Measurements from ENCODE around the gene HADH. TPM values are rescaled to one million over a fixed set of nuclear protein-coding genes. Genes with fewer than 3 reads are reported as not detected.
A peak's percentile ranks its signal among the peaks of the same experiment; 100 is the strongest.

Gene HADH
- total and polyA plus RNA-seq, 3 donors from 2014 or later, result 65.6 to 73.8 (median 71.2) TPM

DNA sequence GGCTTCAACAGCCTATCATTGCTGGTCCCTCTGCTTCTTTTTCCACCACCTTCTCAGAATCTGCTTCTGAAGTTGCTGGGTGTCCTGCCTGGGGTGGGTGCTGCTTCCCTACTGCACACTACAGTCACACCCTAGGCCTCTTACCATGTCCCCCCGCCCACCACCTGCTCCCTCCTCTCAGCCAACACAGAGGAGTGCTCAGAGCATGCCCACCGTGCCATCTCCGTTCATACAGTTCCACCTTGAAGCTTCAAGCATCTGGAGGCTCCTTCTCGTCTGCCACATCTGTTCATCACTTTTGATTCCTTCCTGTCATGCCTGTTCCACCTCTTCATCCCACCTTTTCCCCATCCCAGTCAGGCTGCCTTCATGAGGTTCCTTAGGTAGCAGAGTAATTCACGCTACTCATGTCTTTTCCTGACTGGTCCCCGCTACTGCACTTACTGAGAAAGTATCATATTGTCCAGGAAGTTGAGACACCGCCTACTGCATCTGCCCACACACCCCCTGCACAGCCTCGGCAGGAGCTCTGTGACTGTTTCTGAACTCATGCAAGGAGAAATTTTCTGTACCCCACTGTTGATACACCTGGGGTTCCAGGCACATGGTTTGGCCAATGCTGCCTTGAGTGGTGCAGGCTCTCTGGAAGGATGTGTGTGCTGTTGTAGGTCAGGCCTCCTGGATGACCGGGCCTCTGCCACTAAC lies 39.5 kb downstream of the HADH start:
- Histone ChIP-seq H3K4me3 (no peak overlapping the region), H3K9me3 (no peaks in the 10 kb centered on the region), H3K4me1 (no peaks in the 10 kb centered on the region), H3K27me3 (no peaks in the 10 kb centered on the region), H3K27ac (no peak overlapping the region), H3K36me3 (ENCODE audit: low read depth, missing control alignments) (no peaks in the 10 kb centered on the region)
- intact Hi-C loops (cut with DNase I; ENCODE audit: low total_unique reads), result no loop called here
- no peak for DNase-seq
- TF ChIP-seq, protein P1, sequence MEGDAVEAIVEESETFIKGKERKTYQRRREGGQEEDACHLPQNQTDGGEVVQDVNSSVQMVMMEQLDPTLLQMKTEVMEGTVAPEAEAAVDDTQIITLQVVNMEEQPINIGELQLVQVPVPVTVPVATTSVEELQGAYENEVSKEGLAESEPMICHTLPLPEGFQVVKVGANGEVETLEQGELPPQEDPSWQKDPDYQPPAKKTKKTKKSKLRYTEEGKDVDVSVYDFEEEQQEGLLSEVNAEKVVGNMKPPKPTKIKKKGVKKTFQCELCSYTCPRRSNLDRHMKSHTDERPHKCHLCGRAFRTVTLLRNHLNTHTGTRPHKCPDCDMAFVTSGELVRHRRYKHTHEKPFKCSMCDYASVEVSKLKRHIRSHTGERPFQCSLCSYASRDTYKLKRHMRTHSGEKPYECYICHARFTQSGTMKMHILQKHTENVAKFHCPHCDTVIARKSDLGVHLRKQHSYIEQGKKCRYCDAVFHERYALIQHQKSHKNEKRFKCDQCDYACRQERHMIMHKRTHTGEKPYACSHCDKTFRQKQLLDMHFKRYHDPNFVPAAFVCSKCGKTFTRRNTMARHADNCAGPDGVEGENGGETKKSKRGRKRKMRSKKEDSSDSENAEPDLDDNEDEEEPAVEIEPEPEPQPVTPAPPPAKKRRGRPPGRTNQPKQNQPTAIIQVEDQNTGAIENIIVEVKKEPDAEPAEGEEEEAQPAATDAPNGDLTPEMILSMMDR (IDR thresholded peaks at IDR 0.05), result no peak
- no peak for TF ChIP-seq POLR2A (IDR thresholded peaks at IDR 0.05)
- 84 to 90% methylated on average over 9 of the region's 9 CpGs for WGBS, 2 donors

DNA sequence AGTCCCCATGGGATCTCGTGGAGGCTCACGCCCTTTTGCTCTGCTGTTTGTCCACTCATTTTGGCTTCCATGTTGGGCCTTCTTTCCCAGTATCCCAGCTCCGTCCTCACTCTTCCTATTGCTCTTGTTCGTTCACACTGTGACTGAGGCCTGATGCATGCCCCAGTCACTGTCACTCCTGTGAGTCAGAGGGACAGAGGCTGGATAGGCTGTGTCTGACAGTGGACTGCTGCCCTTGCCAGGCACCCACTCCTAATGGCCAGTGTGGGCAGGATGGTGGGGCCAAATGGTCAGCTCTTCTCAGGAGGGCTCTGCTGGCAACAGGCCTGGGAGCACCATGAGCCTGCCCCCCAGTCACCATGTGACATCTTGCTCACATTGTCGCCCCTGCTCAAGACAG lies 40.0 kb downstream of the HADH start:
- no peaks in the 10 kb centered on the region for H3K27me3 ChIP-seq
- H3K4me3 ChIP-seq, result no peak overlapping the region
- no peaks in the 10 kb centered on the region for H3K36me3 ChIP-seq (ENCODE audit: low read depth, missing control alignments)
- intact Hi-C loops (cut with DNase I; ENCODE audit: low total_unique reads), result no loop called here
- no peaks in the 10 kb centered on the region for H3K9me3 ChIP-seq
- no peak overlapping the region for H3K27ac ChIP-seq
- TF ChIP-seq POLR2A (IDR thresholded peaks at IDR 0.05), result no peak
- TF ChIP-seq, protein P1 (IDR thresholded peaks at IDR 0.05), result no peak
- 89 to 93% methylated on average over 5 of the region's 5 CpGs for WGBS, 2 donors
- no peaks in the 10 kb centered on the region for H3K4me1 ChIP-seq
- no peak for DNase-seq

DNA sequence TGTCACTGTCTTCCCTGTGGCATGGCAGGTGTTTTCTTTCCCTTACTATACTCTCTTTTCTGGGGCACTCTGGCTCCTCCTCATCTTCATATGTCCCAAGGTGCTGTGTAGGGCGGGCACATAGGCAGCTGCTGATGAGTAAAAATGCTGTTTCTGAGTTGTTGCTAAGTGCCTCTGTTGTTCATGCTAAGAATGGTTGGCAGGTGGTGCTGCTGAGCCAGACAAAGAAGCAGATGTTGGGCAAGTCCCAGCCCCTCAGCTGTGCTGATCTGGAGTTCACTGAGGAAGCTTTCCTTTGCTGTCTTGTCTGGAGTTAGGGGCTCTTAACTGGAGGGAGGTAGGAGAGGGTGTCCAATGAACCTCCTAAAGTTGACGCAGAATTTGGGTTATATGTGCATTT lies 40.6 kb downstream of the HADH start:
- Histone ChIP-seq H3K9me3 (no peaks in the 10 kb centered on the region), H3K4me3 (no peak overlapping the region), H3K36me3 (ENCODE audit: low read depth, missing control alignments) (no peaks in the 10 kb centered on the region), H3K4me1 (no peaks in the 10 kb centered on the region), H3K27ac (no peak overlapping the region), H3K27me3 (no peaks in the 10 kb centered on the region)
- intact Hi-C loops (cut with DNase I; ENCODE audit: low total_unique reads), result no loop called here
- peak; percentile 38 for DNase-seq
- TF ChIP-seq, protein P1 (IDR thresholded peaks at IDR 0.05), result no peak
- no peak for TF ChIP-seq POLR2A (IDR thresholded peaks at IDR 0.05)
- WGBS, 2 donors, result 88 to 90% methylated on average over 2 of the region's 2 CpGs

DNA sequence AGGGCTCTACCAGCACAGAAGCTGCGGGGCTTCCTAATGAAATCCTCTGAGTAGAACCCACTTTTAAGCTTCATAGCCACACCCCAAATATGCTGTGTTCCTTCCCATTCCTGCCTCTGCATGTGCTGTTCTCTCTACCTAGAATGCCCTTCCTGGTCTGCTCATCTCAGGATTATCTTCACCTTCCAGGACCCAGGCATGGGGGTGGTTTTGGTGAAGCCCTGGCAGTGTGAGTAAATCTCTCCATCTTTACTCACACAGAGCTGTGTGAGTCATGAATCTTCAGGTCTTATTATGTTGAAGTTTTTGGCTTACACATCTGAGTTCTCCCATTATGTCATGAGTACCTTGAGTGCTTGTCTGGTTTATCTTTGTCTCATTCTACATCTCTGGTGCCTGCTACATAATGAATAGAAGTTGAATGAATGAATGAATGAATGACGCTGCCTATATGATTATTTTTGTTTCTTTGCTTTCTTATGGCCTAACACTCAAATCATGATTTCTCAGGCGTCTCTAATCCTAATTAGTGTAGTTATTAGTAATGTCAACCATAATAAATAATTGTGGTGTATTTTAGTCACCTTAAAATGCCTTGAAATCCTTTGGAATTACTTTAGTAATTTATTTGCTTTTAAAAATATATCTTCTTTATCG lies 41.9 kb downstream of the HADH start:
- H3K27me3 ChIP-seq, result no peaks in the 10 kb centered on the region
- no peaks in the 10 kb centered on the region for H3K9me3 ChIP-seq
- 90 to 97% methylated on average over 4 of the region's 4 CpGs for WGBS, 2 donors
- no peak overlapping the region for H3K4me3 ChIP-seq
- TF ChIP-seq, protein P1 (IDR thresholded peaks at IDR 0.05), result no peak
- TF ChIP-seq POLR2A (IDR thresholded peaks at IDR 0.05), result no peak
- no peaks in the 10 kb centered on the region for H3K4me1 ChIP-seq
- no peak overlapping the region for H3K27ac ChIP-seq
- no peak for DNase-seq
- no peaks in the 10 kb centered on the region for H3K36me3 ChIP-seq (ENCODE audit: low read depth, missing control alignments)
- intact Hi-C loops (cut with DNase I; ENCODE audit: low total_unique reads), result no loop called here

DNA sequence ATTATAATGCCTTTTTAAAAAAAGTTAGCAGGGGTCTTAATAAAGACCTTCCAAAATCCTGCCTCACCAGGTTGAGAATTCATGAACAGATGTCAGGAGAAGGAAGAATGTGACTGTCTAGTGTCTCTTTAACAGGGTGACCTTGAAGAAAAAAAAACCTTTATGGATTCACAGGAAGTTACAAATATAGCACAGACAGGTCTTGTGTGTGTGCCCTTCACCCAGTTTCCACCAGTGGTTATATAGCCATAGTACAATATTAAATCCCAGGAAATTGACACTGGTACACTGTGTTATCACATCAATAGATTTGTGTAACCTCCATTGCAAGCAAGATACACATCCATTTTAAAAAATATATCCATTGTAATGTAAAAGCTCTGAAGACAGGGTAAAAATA lies 43.7 kb downstream of the HADH start:
- Histone ChIP-seq H3K27me3 (no peaks in the 10 kb centered on the region), H3K27ac (no peak overlapping the region), H3K9me3 (no peaks in the 10 kb centered on the region), H3K4me3 (no peak overlapping the region), H3K4me1 (no peaks in the 10 kb centered on the region), H3K36me3 (ENCODE audit: low read depth, missing control alignments) (no peaks in the 10 kb centered on the region)
- no peak for DNase-seq
- TF ChIP-seq, protein P1 (IDR thresholded peaks at IDR 0.05), result no peak
- TF ChIP-seq POLR2A (IDR thresholded peaks at IDR 0.05), result no peak
- intact Hi-C loops (cut with DNase I; ENCODE audit: low total_unique reads), result no loop called here

Data from testis (tissue), 3 donors.